Liver (tissue), 9 donors: ENCODE measurements around the gene PGAP3. TPM values are rescaled to one million over a fixed set of nuclear protein-coding genes. Genes with fewer than 3 reads are reported as not detected.
"Not testable (repeated sequence)": the region's sequence is repeated elsewhere in the genome, so short reads cannot be mapped to it uniquely, and the experiment has no call there.

Experiments used
- DNase-seq: peaks from one replicate; pipeline ENCODE4 v3.0.0-alpha.2; 2017; ENCODE audit warnings: low spot score
- H3K27ac ChIP-seq, 2 donors: one replicate each; pipeline ENCODE4 v1.7.0; 2013; ENCODE audit warnings: inconsistent platforms in 2 of 2, low read length in 2 of 2, control low read depth in 1 of 2, low read depth in 1 of 2, mild to moderate bottlenecking in 1 of 2
- H3K27me3 ChIP-seq, 4 donors: one replicate each; pipeline versions ENCODE4 v1.6.1 to v1.7.0; 2013; ENCODE audit warnings: low read length in 3 of 4, inconsistent platforms in 1 of 4, mild to moderate bottlenecking in 1 of 4, moderate library complexity in 1 of 4; ENCODE audit not compliant: control insufficient read depth in 4 of 4, insufficient read depth in 4 of 4
- H3K36me3 ChIP-seq, 4 donors: one replicate each; pipeline versions ENCODE4 v1.6.1 to v1.7.0; 2013; ENCODE audit warnings: low read length in 3 of 4, mild to moderate bottlenecking in 3 of 4, low read depth in 1 of 4, moderate library complexity in 1 of 4; ENCODE audit not compliant: control insufficient read depth in 4 of 4, insufficient read depth in 3 of 4
- H3K4me1 ChIP-seq, 4 donors: one replicate each; pipeline versions ENCODE4 v1.6.1 to v1.7.0; 2013; ENCODE audit warnings: low read length in 3 of 4, mild to moderate bottlenecking in 3 of 4, moderate library complexity in 1 of 4; ENCODE audit not compliant: control insufficient read depth in 4 of 4, insufficient read depth in 4 of 4
- H3K4me3 ChIP-seq, 3 donors: one replicate each; pipeline versions ENCODE4 v1.6.1 to v1.7.0; 2013; ENCODE audit warnings: low read length in 3 of 3, control low read depth in 1 of 3, low read depth in 1 of 3, mild to moderate bottlenecking in 1 of 3
- H3K9ac ChIP-seq, 2 donors: one replicate each; pipeline ENCODE4 v1.7.0; 2013; ENCODE audit warnings: low read length in 2 of 2, mild to moderate bottlenecking in 2 of 2, moderate library complexity in 2 of 2, control low read depth in 1 of 2, low read depth in 1 of 2
- H3K9me3 ChIP-seq, 4 donors: one replicate each; pipeline versions ENCODE4 v1.6.1 to v1.7.0; 2013; ENCODE audit warnings: low read length in 3 of 4; ENCODE audit not compliant: control insufficient read depth in 4 of 4
- CTCF ChIP-seq: fragments of 150-350 bp; IDR thresholded peaks from 2 replicates; pipeline ENCODE4 v1.5.1; 2017; ENCODE audit warnings: improper control_type of control experiment, low read depth, low read length; ENCODE audit not compliant: missing input control
- FOXA2 ChIP-seq: IDR thresholded peaks from 2 replicates; pipeline ENCODE4 v1.6.1; 2016; ENCODE audit warnings: antibody characterized with exemption
- HNF4G ChIP-seq: IDR thresholded peaks from 2 replicates; pipeline ENCODE4 v1.6.1; 2016; ENCODE audit warnings: antibody characterized with exemption
- MAX ChIP-seq: IDR thresholded peaks from 2 replicates; pipeline ENCODE4 v1.6.1; 2016; ENCODE audit warnings: antibody characterized with exemption
- SP1 ChIP-seq: IDR thresholded peaks from 2 replicates; pipeline ENCODE4 v1.6.1; 2018; ENCODE audit warnings: antibody characterized with exemption, mild to moderate bottlenecking
- TAF1 ChIP-seq: conservative IDR thresholded peaks from 2 replicates; pipeline ENCODE4 v1.6.1; 2016; ENCODE audit warnings: antibody characterized with exemption, mild to moderate bottlenecking
- YY1 ChIP-seq: IDR thresholded peaks from 2 replicates; pipeline ENCODE4 v1.6.1; 2016; ENCODE audit warnings: antibody characterized with exemption, mild to moderate bottlenecking
- WGBS: extraction: QIAGEN DNeasy Blood & Tissue Kit; methylation state at CpG from one replicate; pipeline ENCODE4 v1.1.7; 2013; 5-methylcytosine and 5-hydroxymethylcytosine counted together
- polyA plus RNA-seq, 2 donors: library from polyadenylated mRNA; stranded (reverse) in 1 of 2; unstranded in 1 of 2; fragments of 200-250 nt in 1 of 2; fragments of >200 nt in 1 of 2; fragmentation: Nextera tagmentation in 1 of 2; extraction: Ambion mirVana in 1 of 2; gene quantifications; one replicate each; pipeline versions ENCODE4 v1.2.1 to v1.2.3, GENCODE V29; 2013 to 2015
- total RNA-seq, 2 donors: library from RNA; depleted of rRNA; stranded (reverse); fragments of >200 nt; gene quantifications; one replicate each; pipeline ENCODE4 v1.2.3, GENCODE V29; 2014
- TF ChIP-seq, protein P1 (sequence below): IDR thresholded peaks from 2 replicates; pipeline ENCODE4 v1.6.1; 2016; ENCODE audit warnings: antibody characterized with exemption
- TF ChIP-seq, protein P2 (sequence below): IDR thresholded peaks from 2 replicates; pipeline ENCODE4 v1.6.1; 2016; ENCODE audit warnings: antibody characterized with exemption, mild to moderate bottlenecking
- donor health status: healthy.
- donor health status: healthy.
- donor health status: healthy.
- donor health status: healthy.
- donor health status: healthy.

Gene PGAP3
- total and polyA plus RNA-seq, 4 donors = 7.9 to 19.5 (median 14.0) TPM

DNA sequence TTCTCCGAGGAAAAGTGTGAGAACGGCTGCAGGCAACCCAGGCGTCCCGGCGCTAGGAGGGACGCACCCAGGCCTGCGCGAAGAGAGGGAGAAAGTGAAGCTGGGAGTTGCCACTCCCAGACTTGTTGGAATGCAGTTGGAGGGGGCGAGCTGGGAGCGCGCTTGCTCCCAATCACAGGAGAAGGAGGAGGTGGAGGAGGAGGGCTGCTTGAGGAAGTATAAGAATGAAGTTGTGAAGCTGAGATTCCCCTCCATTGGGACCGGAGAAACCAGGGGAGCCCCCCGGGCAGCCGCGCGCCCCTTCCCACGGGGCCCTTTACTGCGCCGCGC lies 11.9 kb upstream of the PGAP3 start, which contains the start of gene ERBB2:
Gene ERBB2, plus strand, starts transcription at position 247 of the 330 bp plus-strand sequence. CDS start 175 bp downstream, outside the sequence.
- DNase-seq = no peak
- peak within 1 kb of the TSS; percentile 95 to 98 for H3K27ac ChIP-seq
- 4% methylated on average over 20 of the region's 20 CpGs for WGBS
- no peaks in the 10 kb centered on the region for H3K36me3 ChIP-seq
- TF ChIP-seq TAF1 (no peak), YY1 (no peak), CTCF (no peak), HNF4G (no peak), SP1 (no peak), FOXA2 (no peak), MAX (no peak)
- TF ChIP-seq, protein P1, sequence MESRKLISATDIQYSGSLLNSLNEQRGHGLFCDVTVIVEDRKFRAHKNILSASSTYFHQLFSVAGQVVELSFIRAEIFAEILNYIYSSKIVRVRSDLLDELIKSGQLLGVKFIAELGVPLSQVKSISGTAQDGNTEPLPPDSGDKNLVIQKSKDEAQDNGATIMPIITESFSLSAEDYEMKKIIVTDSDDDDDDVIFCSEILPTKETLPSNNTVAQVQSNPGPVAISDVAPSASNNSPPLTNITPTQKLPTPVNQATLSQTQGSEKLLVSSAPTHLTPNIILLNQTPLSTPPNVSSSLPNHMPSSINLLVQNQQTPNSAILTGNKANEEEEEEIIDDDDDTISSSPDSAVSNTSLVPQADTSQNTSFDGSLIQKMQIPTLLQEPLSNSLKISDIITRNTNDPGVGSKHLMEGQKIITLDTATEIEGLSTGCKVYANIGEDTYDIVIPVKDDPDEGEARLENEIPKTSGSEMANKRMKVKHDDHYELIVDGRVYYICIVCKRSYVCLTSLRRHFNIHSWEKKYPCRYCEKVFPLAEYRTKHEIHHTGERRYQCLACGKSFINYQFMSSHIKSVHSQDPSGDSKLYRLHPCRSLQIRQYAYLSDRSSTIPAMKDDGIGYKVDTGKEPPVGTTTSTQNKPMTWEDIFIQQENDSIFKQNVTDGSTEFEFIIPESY = no peak
- TF ChIP-seq, protein P2, sequence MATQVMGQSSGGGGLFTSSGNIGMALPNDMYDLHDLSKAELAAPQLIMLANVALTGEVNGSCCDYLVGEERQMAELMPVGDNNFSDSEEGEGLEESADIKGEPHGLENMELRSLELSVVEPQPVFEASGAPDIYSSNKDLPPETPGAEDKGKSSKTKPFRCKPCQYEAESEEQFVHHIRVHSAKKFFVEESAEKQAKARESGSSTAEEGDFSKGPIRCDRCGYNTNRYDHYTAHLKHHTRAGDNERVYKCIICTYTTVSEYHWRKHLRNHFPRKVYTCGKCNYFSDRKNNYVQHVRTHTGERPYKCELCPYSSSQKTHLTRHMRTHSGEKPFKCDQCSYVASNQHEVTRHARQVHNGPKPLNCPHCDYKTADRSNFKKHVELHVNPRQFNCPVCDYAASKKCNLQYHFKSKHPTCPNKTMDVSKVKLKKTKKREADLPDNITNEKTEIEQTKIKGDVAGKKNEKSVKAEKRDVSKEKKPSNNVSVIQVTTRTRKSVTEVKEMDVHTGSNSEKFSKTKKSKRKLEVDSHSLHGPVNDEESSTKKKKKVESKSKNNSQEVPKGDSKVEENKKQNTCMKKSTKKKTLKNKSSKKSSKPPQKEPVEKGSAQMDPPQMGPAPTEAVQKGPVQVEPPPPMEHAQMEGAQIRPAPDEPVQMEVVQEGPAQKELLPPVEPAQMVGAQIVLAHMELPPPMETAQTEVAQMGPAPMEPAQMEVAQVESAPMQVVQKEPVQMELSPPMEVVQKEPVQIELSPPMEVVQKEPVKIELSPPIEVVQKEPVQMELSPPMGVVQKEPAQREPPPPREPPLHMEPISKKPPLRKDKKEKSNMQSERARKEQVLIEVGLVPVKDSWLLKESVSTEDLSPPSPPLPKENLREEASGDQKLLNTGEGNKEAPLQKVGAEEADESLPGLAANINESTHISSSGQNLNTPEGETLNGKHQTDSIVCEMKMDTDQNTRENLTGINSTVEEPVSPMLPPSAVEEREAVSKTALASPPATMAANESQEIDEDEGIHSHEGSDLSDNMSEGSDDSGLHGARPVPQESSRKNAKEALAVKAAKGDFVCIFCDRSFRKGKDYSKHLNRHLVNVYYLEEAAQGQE = no peak
- H3K4me3 ChIP-seq = peak within 1 kb of the TSS in 2 of 3 donors; percentile 75 to 81
- peak within 1 kb of the TSS; percentile 36 to 74 for H3K9ac ChIP-seq
- H3K4me1 ChIP-seq = peaks cover 26 to 62% (median 52%) of the 10 kb centered on the region in 4 donors
- H3K27me3 ChIP-seq = no peaks in the 10 kb centered on the region
- H3K9me3 ChIP-seq = no peaks in the 10 kb centered on the region

GRCh38 chr17:39699157-39699817 lies 11.4 kb upstream of the PGAP3 start:
- not testable (repeated sequence) for H3K9me3 ChIP-seq, H3K36me3 ChIP-seq, DNase-seq, H3K27me3 ChIP-seq
- 50% methylated on average over 11 of the region's 11 CpGs for WGBS
- H3K4me1 ChIP-seq = peaks cover 21 to 62% (median 51%) of the 10 kb centered on the region in 4 donors
- H3K4me3 ChIP-seq = peak overlapping the region in 2 of 3 donors; percentile 75 to 81
- peak overlapping the region; percentile 95 to 98 for H3K27ac ChIP-seq
- peak overlapping the region; percentile 26 to 69 for H3K9ac ChIP-seq
